H9 (cell line): ENCODE measurements around the gene FAM13A. TPM values are rescaled to one million over a fixed set of nuclear protein-coding genes. Genes with fewer than 3 reads are reported as not detected.

Source experiments
- DNase-seq: peaks from one replicate; pipeline ENCODE4 v3.0.0-alpha.2; 2017
- H2AFZ ChIP-seq: one replicate; pipeline ENCODE4 v1.6.1; 2013; ENCODE audit warnings: mild to moderate bottlenecking, low read length, control low read depth, moderate library complexity
- H2AK5ac ChIP-seq: 2 replicates; pipeline ENCODE4 v1.6.1; 2013; ENCODE audit warnings: low read length, control low read depth, mixed read lengths; ENCODE audit not compliant: insufficient read length
- H2BK120ac ChIP-seq: one replicate; pipeline ENCODE4 v1.6.1; 2013; ENCODE audit warnings: low read depth, mild to moderate bottlenecking, low read length, control low read depth, inconsistent platforms; ENCODE audit not compliant: poor library complexity, severe bottlenecking
- H2BK12ac ChIP-seq: 2 replicates; pipeline ENCODE4 v1.6.1; 2013; ENCODE audit warnings: low read length, control low read depth, mixed read lengths, low read depth; ENCODE audit not compliant: insufficient read length
- H2BK15ac ChIP-seq: 2 replicates; pipeline ENCODE4 v1.6.1; 2013; ENCODE audit warnings: low read depth, low read length, control low read depth
- H2BK20ac ChIP-seq: one replicate; pipeline ENCODE4 v1.6.1; 2013; ENCODE audit warnings: low read depth, mild to moderate bottlenecking, low read length, control low read depth, inconsistent platforms; ENCODE audit not compliant: poor library complexity, severe bottlenecking
- H2BK5ac ChIP-seq: 2 replicates; pipeline ENCODE4 v1.6.1; 2013; ENCODE audit warnings: low read length, control low read depth, mixed read lengths; ENCODE audit not compliant: insufficient read length
- H3K14ac ChIP-seq: 2 replicates; pipeline ENCODE4 v1.6.1; 2013; ENCODE audit warnings: low read length, control low read depth; ENCODE audit not compliant: insufficient read depth
- H3K18ac ChIP-seq: 2 replicates; pipeline ENCODE4 v1.6.1; 2013; ENCODE audit warnings: low read depth, mild to moderate bottlenecking, mixed read lengths, low read length, control low read depth; ENCODE audit not compliant: insufficient read length
- H3K23ac ChIP-seq: 2 replicates; pipeline ENCODE4 v1.6.1; 2013; ENCODE audit warnings: low read length, control low read depth, mixed read lengths, low read depth; ENCODE audit not compliant: insufficient read length
- H3K23me2 ChIP-seq: 2 replicates; pipeline ENCODE4 v1.6.1; 2013; ENCODE audit warnings: low read depth, mild to moderate bottlenecking, mixed read lengths, low read length, control low read depth; ENCODE audit not compliant: insufficient read length, poor library complexity, severe bottlenecking
- H3K27ac ChIP-seq: 2 replicates; pipeline ENCODE4 v1.5.1; 2013; ENCODE audit warnings: low read length, control low read depth, mixed read lengths, low read depth; ENCODE audit not compliant: insufficient read length
- H3K27me3 ChIP-seq: 2 replicates; pipeline ENCODE4 v1.6.1; 2013; ENCODE audit warnings: low read length, control low read depth, inconsistent platforms; ENCODE audit not compliant: insufficient read depth
- H3K4ac ChIP-seq: 2 replicates; pipeline ENCODE4 v1.6.1; 2013; ENCODE audit warnings: low read depth, mild to moderate bottlenecking, control low read depth, inconsistent platforms, low read length, moderate library complexity
- H3K4me1 ChIP-seq: 2 replicates; pipeline ENCODE4 v1.6.1; 2013; ENCODE audit warnings: low read length, control low read depth, inconsistent platforms; ENCODE audit not compliant: insufficient read depth
- H3K4me2 ChIP-seq: 2 replicates; pipeline ENCODE4 v1.6.1; 2013; ENCODE audit warnings: low read length, control low read depth, mixed read lengths; ENCODE audit not compliant: insufficient read length, insufficient read depth
- H3K56ac ChIP-seq: 2 replicates; pipeline ENCODE4 v1.6.1; 2013; ENCODE audit warnings: low read depth, mild to moderate bottlenecking, mixed read lengths, low read length, control low read depth; ENCODE audit not compliant: insufficient read length
- H3K79me1 ChIP-seq: 2 replicates; pipeline ENCODE4 v1.6.1; 2013; ENCODE audit warnings: low read depth, mild to moderate bottlenecking, moderate library complexity, low read length, control low read depth, inconsistent platforms; ENCODE audit not compliant: insufficient read depth, poor library complexity, severe bottlenecking
- H3K79me2 ChIP-seq: 2 replicates; pipeline ENCODE4 v1.6.1; 2013; ENCODE audit warnings: low read length, control low read depth, inconsistent platforms; ENCODE audit not compliant: insufficient read depth
- H3K9ac ChIP-seq: 2 replicates; pipeline ENCODE4 v1.6.1; 2013; ENCODE audit warnings: low read length, control low read depth, mixed read lengths; ENCODE audit not compliant: insufficient read length; ENCODE audit errors: extremely low read depth
- H3K9me3 ChIP-seq: one replicate; pipeline ENCODE4 v1.6.1; 2013; ENCODE audit warnings: low read depth, low read length, inconsistent platforms; ENCODE audit not compliant: control insufficient read depth
- H3T11ph ChIP-seq: one replicate; pipeline ENCODE4 v1.6.1; 2013; ENCODE audit warnings: mild to moderate bottlenecking, low read length, control low read depth, inconsistent platforms
- H4K20me1 ChIP-seq: one replicate; pipeline ENCODE4 v1.6.1; 2013; ENCODE audit not compliant: control insufficient read depth, insufficient read length, insufficient read depth
- H4K5ac ChIP-seq: 2 replicates; pipeline ENCODE4 v1.6.1; 2013; ENCODE audit warnings: low read depth, mild to moderate bottlenecking, mixed read lengths, low read length, control low read depth; ENCODE audit not compliant: insufficient read length
- H4K8ac ChIP-seq: replicated peaks from 2 replicates; pipeline ENCODE4 v1.6.1; 2013; ENCODE audit warnings: low read length, control low read depth, mixed read lengths, low read depth; ENCODE audit not compliant: insufficient read length
- H4K91ac ChIP-seq: 2 replicates; pipeline ENCODE4 v1.6.1; 2013; ENCODE audit warnings: low read depth, mild to moderate bottlenecking, moderate library complexity, mixed read lengths, low read length, control low read depth; ENCODE audit not compliant: insufficient read length
- H3K27ac Mint-ChIP-seq, 3 experiments: 2 replicates in 2 of 3; 3 replicates in 1 of 3; pipeline ENCODE4 v1.8.0; 2020 to 2021; ENCODE audit warnings: mixed read lengths in 3 of 3, mild to moderate bottlenecking in 1 of 3, moderate library complexity in 1 of 3
- H3K27me3 Mint-ChIP-seq: 2 replicates; pipeline ENCODE4 v1.8.0; 2021; ENCODE audit warnings: low read depth, mild to moderate bottlenecking, moderate library complexity, mixed read lengths
- H3K36me3 Mint-ChIP-seq, 3 experiments: 2 replicates in 2 of 3; 3 replicates in 1 of 3; pipeline ENCODE4 v1.8.0; 2020 to 2021; ENCODE audit warnings: low read depth in 3 of 3, mixed read lengths in 3 of 3; ENCODE audit not compliant: insufficient read depth in 1 of 3
- H3K4me1 Mint-ChIP-seq, 2 experiments: 2 replicates each; pipeline ENCODE4 v1.8.0; 2020; ENCODE audit warnings: mixed read lengths in 2 of 2
- H3K4me3 Mint-ChIP-seq, 2 experiments: 2 replicates in 1 of 2; 3 replicates in 1 of 2; pipeline ENCODE4 v1.8.0; 2020 to 2021; ENCODE audit warnings: mild to moderate bottlenecking in 2 of 2, mixed read lengths in 2 of 2, moderate library complexity in 1 of 2
- H3K9me3 Mint-ChIP-seq, 2 experiments: 2 replicates in 1 of 2; 3 replicates in 1 of 2; pipeline ENCODE4 v1.8.0; 2020; ENCODE audit warnings: mild to moderate bottlenecking in 2 of 2, mixed read lengths in 2 of 2, moderate library complexity in 1 of 2
- WGBS: extraction: QIAGEN DNeasy Blood & Tissue Kit; methylation state at CpG from one replicate; pipeline ENCODE4 v1.1.7; 2013; ENCODE audit warnings: missing lambda C conversion rate, low lambda C conversion rate, mixed read lengths; ENCODE audit not compliant: insufficient read length; ENCODE audit errors: extremely low coverage; 5-methylcytosine and 5-hydroxymethylcytosine counted together
- total RNA-seq: library from RNA; stranded (reverse); gene quantifications from 2 replicates; pipeline ENCODE4 v1.2.1, GENCODE V29; 2021
- TF ChIP-seq, protein P1 (sequence below): fragments of 200-600 bp; sonication (generic); conservative IDR thresholded peaks from 3 replicates; pipeline ENCODE4 v1.8.0; 2021; ENCODE audit warnings: antibody characterized with exemption, mild to moderate bottlenecking

The FAM13A gene
- total RNA-seq, 1 experiment from 2014 or later, result 12.7 TPM

DNA sequence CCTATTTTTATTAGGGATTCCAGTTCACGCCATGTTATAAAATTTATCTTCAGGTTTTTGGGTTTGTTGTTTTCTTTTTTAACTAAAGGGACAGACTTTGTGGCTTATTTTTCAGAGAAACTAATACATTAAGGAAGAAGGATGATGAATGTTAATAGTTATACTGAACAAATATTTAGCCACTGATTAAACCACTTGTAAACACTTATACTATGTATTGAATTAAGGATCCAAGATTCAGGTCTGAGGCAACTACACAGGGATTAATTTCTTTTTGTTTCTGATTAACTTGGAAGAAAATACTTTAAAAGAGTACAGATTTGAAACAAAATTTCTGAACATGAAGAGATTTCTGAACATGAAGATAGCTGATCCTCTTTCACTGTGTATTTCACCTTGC lies 276.6 kb downstream of the FAM13A start:
- Histone ChIP-seq H4K91ac (no peak overlapping the region), H2BK5ac (no peak overlapping the region), H2BK15ac (no peak overlapping the region), H3K9ac (no peak overlapping the region), H3K9me3 (no peaks in the 10 kb centered on the region), H4K5ac (no peak overlapping the region), H2BK20ac (no peak overlapping the region), H2AK5ac (no peak overlapping the region), H2AFZ (no peak overlapping the region), H3K56ac (no peak overlapping the region), H3K23me2 (no peaks in the 10 kb centered on the region), H3K79me1 (no peaks in the 10 kb centered on the region), H4K20me1 (no peaks in the 10 kb centered on the region), H3T11ph (no peak overlapping the region), H3K79me2 (no peaks in the 10 kb centered on the region), H3K4me1 (no peaks in the 10 kb centered on the region), H3K27ac (no peak overlapping the region), H3K4me2 (no peak overlapping the region), H4K8ac (no peak overlapping the region), H3K23ac (no peak overlapping the region), H3K4ac (no peak overlapping the region), H3K18ac (no peak overlapping the region), H2BK120ac (no peak overlapping the region), H3K14ac (no peak overlapping the region), H3K27me3 (no peaks in the 10 kb centered on the region), H2BK12ac (no peak overlapping the region)
- Mint-ChIP-seq H3K4me3 (no peak overlapping the region), H3K27me3 (no peaks in the 10 kb centered on the region), H3K4me1 (no peaks in the 10 kb centered on the region), H3K9me3 (no peaks in the 10 kb centered on the region), H3K27ac (no peak overlapping the region), H3K36me3 (0 out of 7 replicates have a peak, but pooled peaks cover 0 to 2% (median 0%) of the 10 kb centered on the region in 3 experiments)
- WGBS, result no CpG with 5 or more reads among the region's 1 CpG
- TF ChIP-seq, protein P1, sequence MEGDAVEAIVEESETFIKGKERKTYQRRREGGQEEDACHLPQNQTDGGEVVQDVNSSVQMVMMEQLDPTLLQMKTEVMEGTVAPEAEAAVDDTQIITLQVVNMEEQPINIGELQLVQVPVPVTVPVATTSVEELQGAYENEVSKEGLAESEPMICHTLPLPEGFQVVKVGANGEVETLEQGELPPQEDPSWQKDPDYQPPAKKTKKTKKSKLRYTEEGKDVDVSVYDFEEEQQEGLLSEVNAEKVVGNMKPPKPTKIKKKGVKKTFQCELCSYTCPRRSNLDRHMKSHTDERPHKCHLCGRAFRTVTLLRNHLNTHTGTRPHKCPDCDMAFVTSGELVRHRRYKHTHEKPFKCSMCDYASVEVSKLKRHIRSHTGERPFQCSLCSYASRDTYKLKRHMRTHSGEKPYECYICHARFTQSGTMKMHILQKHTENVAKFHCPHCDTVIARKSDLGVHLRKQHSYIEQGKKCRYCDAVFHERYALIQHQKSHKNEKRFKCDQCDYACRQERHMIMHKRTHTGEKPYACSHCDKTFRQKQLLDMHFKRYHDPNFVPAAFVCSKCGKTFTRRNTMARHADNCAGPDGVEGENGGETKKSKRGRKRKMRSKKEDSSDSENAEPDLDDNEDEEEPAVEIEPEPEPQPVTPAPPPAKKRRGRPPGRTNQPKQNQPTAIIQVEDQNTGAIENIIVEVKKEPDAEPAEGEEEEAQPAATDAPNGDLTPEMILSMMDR, result no peak
- no peak for DNase-seq
